HL-60 (cell line): Measurements from ENCODE around the gene EIF4B.

Experiments used
- GABPA ChIP-seq: IDR thresholded peaks from 2 replicates; pipeline ENCODE4 v1.6.1; 2012; ENCODE audit warnings: low read depth
- POLR2AphosphoS5 ChIP-seq: IDR thresholded peaks from 2 replicates; pipeline ENCODE4 v1.6.1; 2012; ENCODE audit warnings: low read depth
- TF ChIP-seq, protein P1 (sequence below): IDR thresholded peaks from 2 replicates; pipeline ENCODE4 v1.6.1; 2012; ENCODE audit warnings: low read depth; ENCODE audit not compliant: insufficient replicate concordance
- TF ChIP-seq, protein P2 (sequence below): IDR thresholded peaks from one replicate; pipeline ENCODE4 v1.5.1; 2011; ENCODE audit warnings: low read length, control low read depth, inconsistent platforms; ENCODE audit not compliant: insufficient read depth

DNA sequence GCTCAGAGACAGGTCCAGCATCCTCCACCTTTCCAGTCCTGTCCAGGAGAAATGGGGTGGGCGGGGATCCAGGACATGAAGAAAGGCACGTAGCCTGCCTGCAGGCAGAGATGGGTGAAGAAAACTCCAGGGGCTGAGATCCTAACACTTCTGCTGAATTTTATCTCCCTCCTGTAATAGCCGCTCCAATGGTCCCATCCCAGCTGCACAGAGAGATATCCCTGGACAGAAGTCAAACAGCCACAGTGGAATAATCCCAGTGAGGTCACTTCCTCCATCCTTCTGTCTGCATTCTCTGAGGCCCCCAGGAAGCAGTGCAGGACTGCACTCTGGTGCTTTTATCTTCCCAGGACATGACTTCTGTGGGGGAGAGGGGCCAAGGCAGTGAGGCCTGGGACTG, 31.1 kb upstream of the EIF4B start:
- TF ChIP-seq, protein P1, sequence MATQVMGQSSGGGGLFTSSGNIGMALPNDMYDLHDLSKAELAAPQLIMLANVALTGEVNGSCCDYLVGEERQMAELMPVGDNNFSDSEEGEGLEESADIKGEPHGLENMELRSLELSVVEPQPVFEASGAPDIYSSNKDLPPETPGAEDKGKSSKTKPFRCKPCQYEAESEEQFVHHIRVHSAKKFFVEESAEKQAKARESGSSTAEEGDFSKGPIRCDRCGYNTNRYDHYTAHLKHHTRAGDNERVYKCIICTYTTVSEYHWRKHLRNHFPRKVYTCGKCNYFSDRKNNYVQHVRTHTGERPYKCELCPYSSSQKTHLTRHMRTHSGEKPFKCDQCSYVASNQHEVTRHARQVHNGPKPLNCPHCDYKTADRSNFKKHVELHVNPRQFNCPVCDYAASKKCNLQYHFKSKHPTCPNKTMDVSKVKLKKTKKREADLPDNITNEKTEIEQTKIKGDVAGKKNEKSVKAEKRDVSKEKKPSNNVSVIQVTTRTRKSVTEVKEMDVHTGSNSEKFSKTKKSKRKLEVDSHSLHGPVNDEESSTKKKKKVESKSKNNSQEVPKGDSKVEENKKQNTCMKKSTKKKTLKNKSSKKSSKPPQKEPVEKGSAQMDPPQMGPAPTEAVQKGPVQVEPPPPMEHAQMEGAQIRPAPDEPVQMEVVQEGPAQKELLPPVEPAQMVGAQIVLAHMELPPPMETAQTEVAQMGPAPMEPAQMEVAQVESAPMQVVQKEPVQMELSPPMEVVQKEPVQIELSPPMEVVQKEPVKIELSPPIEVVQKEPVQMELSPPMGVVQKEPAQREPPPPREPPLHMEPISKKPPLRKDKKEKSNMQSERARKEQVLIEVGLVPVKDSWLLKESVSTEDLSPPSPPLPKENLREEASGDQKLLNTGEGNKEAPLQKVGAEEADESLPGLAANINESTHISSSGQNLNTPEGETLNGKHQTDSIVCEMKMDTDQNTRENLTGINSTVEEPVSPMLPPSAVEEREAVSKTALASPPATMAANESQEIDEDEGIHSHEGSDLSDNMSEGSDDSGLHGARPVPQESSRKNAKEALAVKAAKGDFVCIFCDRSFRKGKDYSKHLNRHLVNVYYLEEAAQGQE = no peak
- TF ChIP-seq POLR2AphosphoS5 (no peak), GABPA (no peak)
- TF ChIP-seq, protein P2, sequence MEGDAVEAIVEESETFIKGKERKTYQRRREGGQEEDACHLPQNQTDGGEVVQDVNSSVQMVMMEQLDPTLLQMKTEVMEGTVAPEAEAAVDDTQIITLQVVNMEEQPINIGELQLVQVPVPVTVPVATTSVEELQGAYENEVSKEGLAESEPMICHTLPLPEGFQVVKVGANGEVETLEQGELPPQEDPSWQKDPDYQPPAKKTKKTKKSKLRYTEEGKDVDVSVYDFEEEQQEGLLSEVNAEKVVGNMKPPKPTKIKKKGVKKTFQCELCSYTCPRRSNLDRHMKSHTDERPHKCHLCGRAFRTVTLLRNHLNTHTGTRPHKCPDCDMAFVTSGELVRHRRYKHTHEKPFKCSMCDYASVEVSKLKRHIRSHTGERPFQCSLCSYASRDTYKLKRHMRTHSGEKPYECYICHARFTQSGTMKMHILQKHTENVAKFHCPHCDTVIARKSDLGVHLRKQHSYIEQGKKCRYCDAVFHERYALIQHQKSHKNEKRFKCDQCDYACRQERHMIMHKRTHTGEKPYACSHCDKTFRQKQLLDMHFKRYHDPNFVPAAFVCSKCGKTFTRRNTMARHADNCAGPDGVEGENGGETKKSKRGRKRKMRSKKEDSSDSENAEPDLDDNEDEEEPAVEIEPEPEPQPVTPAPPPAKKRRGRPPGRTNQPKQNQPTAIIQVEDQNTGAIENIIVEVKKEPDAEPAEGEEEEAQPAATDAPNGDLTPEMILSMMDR = no peak
